HCT116 (cell line): Measurements from ENCODE around the gene CLP1. TPM values are rescaled to one million over a fixed set of nuclear protein-coding genes. Genes with fewer than 3 reads are reported as not detected.

ENCODE experiments used
- ATAC-seq: fragments of 200-7000 bp; cut with Tn5 transposase; 2 replicates; pipeline ENCODE4 v1.9.1; 2020; ENCODE audit warnings: mild to moderate bottlenecking, moderate library complexity
- Bru-seq: library from RNA; stranded (reverse); fragments of 400-500 nt; gene quantifications from one replicate; lab custom pipeline; 2021; lab: Mats Ljungman, UMichigan
- BruChase-seq, 2 experiments: library from RNA; stranded (reverse); fragments of 400-500 nt; gene quantifications; one replicate each; lab custom pipeline; 2021; lab: Mats Ljungman, UMichigan
- BruUV-seq: library from RNA; stranded (reverse); fragments of 400-500 nt; replicated peaks from 2 replicates; lab custom pipeline; 2021; lab: Mats Ljungman, UMichigan
- CTCF ChIA-PET: fragments of 300-600 bp; sonication (Branson Sonifier 250); formaldehyde crosslinking; loops from one replicate; lab custom pipeline; 2021; ENCODE audit warnings: antibody characterized with exemption; lab: Charles Lee
- POLR2A ChIA-PET: fragments of 300-600, 350-600 bp; sonication (Branson Sonifier 250); formaldehyde crosslinking; loops from one replicate; lab custom pipeline; 2021; ENCODE audit warnings: antibody characterized with exemption; lab: Charles Lee
- RAD21 ChIA-PET, 2 experiments: fragments of 300-600 bp; sonication (Branson Sonifier 250); formaldehyde crosslinking; loops; one replicate each; lab custom pipeline; 2023; ENCODE audit warnings: low total read pairs in 2 of 2; ENCODE audit not compliant: uncharacterized antibody in 2 of 2, unreplicated experiment in 2 of 2, low non-redundant PET in 1 of 2; lab: Charles Lee
- DNase-seq: peaks from one replicate; pipeline ENCODE4 v3.0.0-alpha.2; 2010; ENCODE audit warnings: low read depth, low spot score
- H2AFZ ChIP-seq: fragments of 200-600 bp; shearing (Covaris generic), sonication (generic); 2 replicates; pipeline ENCODE4 v1.6.1; 2017; ENCODE audit warnings: low read depth, mixed run types, mixed read lengths, antibody characterized with exemption, low read length; ENCODE audit not compliant: poor library complexity, severe bottlenecking
- H3K27ac ChIP-seq: 2 replicates; pipeline ENCODE4 v1.5.1; 2012; ENCODE audit warnings: low read depth, low read length
- H3K27me3 ChIP-seq: fragments of 200-600 bp; sonication (generic); 2 replicates; pipeline ENCODE4 v1.6.1; 2016; ENCODE audit warnings: mixed run types, low read length, mixed read lengths; ENCODE audit not compliant: insufficient read depth
- H3K36me3 ChIP-seq, 2 experiments: fragments of 200-500 bp in 1 of 2; fragments of 200-600 bp in 1 of 2; sonication (Bioruptor generic) in 1 of 2; sonication (generic) in 1 of 2; 2 replicates each; pipeline versions ENCODE4 v1.5.1 to v1.6.1; 2014 to 2016; ENCODE audit warnings: low read length in 2 of 2, inconsistent platforms in 1 of 2, mixed read lengths in 1 of 2, mixed run types in 1 of 2; ENCODE audit not compliant: insufficient read depth in 2 of 2, control insufficient read depth in 1 of 2
- H3K4me1 ChIP-seq, 2 experiments: fragments of 200-600 bp in 1 of 2; sonication (generic) in 1 of 2; 2 replicates each; pipeline versions ENCODE4 v1.5.1 to v1.6.1; 2012 to 2017; ENCODE audit warnings: low read length in 2 of 2, inconsistent platforms in 1 of 2, mild to moderate bottlenecking in 1 of 2, mixed read lengths in 1 of 2, mixed run types in 1 of 2, moderate library complexity in 1 of 2; ENCODE audit not compliant: insufficient read depth in 2 of 2, control insufficient read depth in 1 of 2
- H3K4me2 ChIP-seq: fragments of 200-600 bp; sonication (generic); 2 replicates; pipeline ENCODE4 v1.6.1; 2017; ENCODE audit warnings: mixed run types, low read length, mixed read lengths
- H3K4me3 ChIP-seq, 2 experiments: fragments of 200-600 bp in 1 of 2; sonication (generic) in 1 of 2; replicated peaks in 1 of 2; 2 replicates each; pipeline ENCODE4 v1.5.1; 2011 to 2016; ENCODE audit warnings: low read length in 2 of 2, control low read depth in 1 of 2, low read depth in 1 of 2, mild to moderate bottlenecking in 1 of 2, mixed read lengths in 1 of 2, mixed run types in 1 of 2
- H3K79me2 ChIP-seq: fragments of 200-600 bp; sonication (generic); 2 replicates; pipeline ENCODE4 v1.6.1; 2017; ENCODE audit warnings: mild to moderate bottlenecking, mixed run types, low read length, moderate library complexity, mixed read lengths; ENCODE audit not compliant: insufficient read depth
- H3K9ac ChIP-seq: fragments of 200-600 bp; sonication (generic); 2 replicates; pipeline ENCODE4 v1.6.1; 2016; ENCODE audit warnings: low read length, mixed read lengths
- H3K9me2 ChIP-seq: fragments of 200-600 bp; sonication (generic), shearing (Covaris generic); 2 replicates; pipeline ENCODE4 v1.6.1; 2017; ENCODE audit warnings: mixed run types, mild to moderate bottlenecking, moderate library complexity; ENCODE audit not compliant: insufficient read depth
- H3K9me3 ChIP-seq, 2 experiments: fragments of 200-500 bp in 1 of 2; fragments of 200-600 bp in 1 of 2; sonication (Bioruptor generic) in 1 of 2; sonication (generic) in 1 of 2; 2 replicates each; pipeline ENCODE4 v1.6.1; 2014 to 2017; ENCODE audit warnings: low read length in 2 of 2, mixed read lengths in 2 of 2, inconsistent platforms in 1 of 2, low read depth in 1 of 2, mild to moderate bottlenecking in 1 of 2, mixed run types in 1 of 2, moderate library complexity in 1 of 2; ENCODE audit not compliant: control insufficient read depth in 1 of 2, insufficient read depth in 1 of 2
- H4K20me1 ChIP-seq: fragments of 200-600 bp; sonication (generic), shearing (Covaris generic); 2 replicates; pipeline ENCODE4 v1.6.1; 2017; ENCODE audit warnings: mixed run types, mild to moderate bottlenecking, moderate library complexity; ENCODE audit not compliant: insufficient read depth
- ATF3 ChIP-seq: IDR thresholded peaks from 2 replicates; pipeline ENCODE4 v1.6.1; 2012
- CBX3 ChIP-seq: IDR thresholded peaks from 2 replicates; pipeline ENCODE4 v1.6.1; 2012; ENCODE audit warnings: low read depth
- CTCF ChIP-seq, 3 experiments: fragments of 200-600 bp in 1 of 3; sonication (generic) in 1 of 3; IDR thresholded peaks in 2 of 3; conservative IDR thresholded peaks in 1 of 3; 2 replicates each; pipeline ENCODE4 v1.5.1; 2012 to 2017; ENCODE audit warnings: low read depth in 2 of 3, low read length in 2 of 3, antibody characterized with exemption in 1 of 3, borderline replicate concordance in 1 of 3, control low read depth in 1 of 3, mild to moderate bottlenecking in 1 of 3, mixed read lengths in 1 of 3, mixed run types in 1 of 3, moderate library complexity in 1 of 3; ENCODE audit not compliant: insufficient read depth in 1 of 3
- EGR1 ChIP-seq: IDR thresholded peaks from 2 replicates; pipeline ENCODE4 v1.6.1; 2012; ENCODE audit warnings: low read depth
- ELF1 ChIP-seq: IDR thresholded peaks from 2 replicates; pipeline ENCODE4 v1.6.1; 2012; ENCODE audit warnings: low read depth, borderline replicate concordance
- EZH2 ChIP-seq: fragments of 200-600 bp; sonication (generic); IDR thresholded peaks from 2 replicates; pipeline ENCODE4 v1.6.1; 2017; ENCODE audit warnings: antibody characterized with exemption, mixed run types
- EZH2phosphoT487 ChIP-seq: fragments of 200-600 bp; IDR thresholded peaks from 2 replicates; pipeline ENCODE4 v1.6.1; 2018; ENCODE audit warnings: antibody characterized with exemption, borderline replicate concordance
- FOSL1 ChIP-seq: IDR thresholded peaks from 2 replicates; pipeline ENCODE4 v1.6.1; 2012; ENCODE audit warnings: low read depth
- JUND ChIP-seq: IDR thresholded peaks from 2 replicates; pipeline ENCODE4 v1.6.1; 2012
- RAD21 ChIP-seq: IDR thresholded peaks from 2 replicates; pipeline ENCODE4 v1.6.1; 2012; ENCODE audit warnings: low read depth, mild to moderate bottlenecking
- REST ChIP-seq: IDR thresholded peaks from 2 replicates; pipeline ENCODE4 v1.6.1; 2012; ENCODE audit warnings: low read depth
- SIN3A ChIP-seq: IDR thresholded peaks from 2 replicates; pipeline ENCODE4 v1.6.1; 2012; ENCODE audit warnings: low read depth
- SRF ChIP-seq: IDR thresholded peaks from 2 replicates; pipeline ENCODE4 v1.6.1; 2012; ENCODE audit warnings: low read depth
- TCF7L2 ChIP-seq: IDR thresholded peaks from 2 replicates; pipeline ENCODE4 v1.7.0; 2011; ENCODE audit warnings: borderline replicate concordance, inconsistent platforms; ENCODE audit not compliant: insufficient read depth, insufficient read length; ENCODE audit errors: extremely low read depth
- YY1 ChIP-seq: IDR thresholded peaks from 2 replicates; pipeline ENCODE4 v1.6.1; 2011; ENCODE audit warnings: low read length, low read depth, moderate library complexity, mild to moderate bottlenecking; ENCODE audit not compliant: insufficient replicate concordance; ENCODE audit errors: extremely low read depth
- ZFX ChIP-seq: fragments of 450-650 bp; IDR thresholded peaks from 2 replicates; pipeline ENCODE4 v1.6.1; 2017
- ZNF274 ChIP-seq: fragments of 200-500 bp; sonication (Bioruptor generic); IDR thresholded peaks from 2 replicates; pipeline ENCODE4 v1.6.1; 2014; ENCODE audit warnings: mild to moderate bottlenecking, low read depth, low read length, inconsistent platforms
- intact Hi-C: fragments of 100-400 bp; cut with micrococcal nuclease; formaldehyde crosslinking; loops from 2 replicates; pipeline ENCODE4 v1.10.0; 2022
- long read RNA-seq: library from polyadenylated mRNA; unstranded; transcript quantifications from one replicate; pipeline ENCODE4 v2.0.0, GENCODE V29; 2021; ENCODE audit not compliant: unreplicated experiment
- polyA plus RNA-seq: library from polyadenylated mRNA; unstranded; fragments of >200 nt; gene quantifications from 2 replicates; pipeline ENCODE4 v1.2.1, GENCODE V29; 2012; ENCODE audit warnings: missing spikeins
- total RNA-seq: library from RNA; stranded (reverse); gene quantifications from one replicate; pipeline ENCODE4 v1.2.1, GENCODE V29; 2021; ENCODE audit not compliant: unreplicated experiment

The CLP1 gene
- total RNA-seq: 17.7 TPM
- 13.1 and 13.8 TPM in 2 replicates for polyA plus RNA-seq
- Bru-seq, nascent RNA: percentile 74 among the genes with signal in this experiment
- percentile 49 among the genes with signal in this experiment for BruChase-seq, experiment 1, labeled RNA remaining after a 6-hour chase
- BruChase-seq, experiment 2, labeled RNA remaining after a 2-hour chase: percentile 85 among the genes with signal in this experiment
- long read RNA-seq, transcript CLP1-205 (3 exons, 2,435 nt): major isoform, 29 of 36 reads
- long read RNA-seq, partial matches to known transcripts: 4 of 36 reads
- long read RNA-seq, other reads (novel, unspliced or antisense): 2 of 36 reads

- ChIA-PET RAD21 (no interaction called here), CTCF (interaction anchor here (1.0 to 2.7 kb wide), 2 partner anchors 13 to 164 kb away, joined by 3 to 11 read pairs; no protein-coding TSS in a partner anchor), POLR2A (no interaction called here)
- peak within 1 kb of the TSS; percentile 66 for H2AFZ ChIP-seq
- H4K20me1 ChIP-seq: no peaks in the 10 kb centered on the region
- peak within 1 kb of the TSS; percentile 35; the same call in 1 of the 2 replicates for H3K27ac ChIP-seq
- H3K9me2 ChIP-seq: no peaks in the 10 kb centered on the region
- peak within 1 kb of the TSS; percentile 83 to 97 for H3K4me3 ChIP-seq
- H3K79me2 ChIP-seq: peaks cover 31% of the 10 kb centered on the region
- peak; percentile 98 for DNase-seq
- peaks cover 7 to 11% of the 10 kb centered on the region in 2 experiments; a peak in 3 of 4 replicates for H3K4me1 ChIP-seq
- no peaks in the 10 kb centered on the region for H3K27me3 ChIP-seq
- peak; percentile 98 for ATAC-seq
- BruUV-seq: no TSS peak
- intact Hi-C loops: loop anchor here (1.0 kb wide), 1 partner anchor 10 kb away; no protein-coding TSS in a partner anchor
- H3K9ac ChIP-seq: peak within 1 kb of the TSS; percentile 82
- peaks cover 11 to 18% of the 10 kb centered on the region in 2 experiments; a peak in 3 of 4 replicates for H3K36me3 ChIP-seq
- no peaks in the 10 kb centered on the region for H3K9me3 ChIP-seq
- peak within 1 kb of the TSS; percentile 96 for H3K4me2 ChIP-seq
- TF ChIP-seq REST (no peak), JUND (no peak), TCF7L2 (peak; percentile 41), FOSL1 (no peak), ATF3 (no peak), SIN3A (peak; percentile 94), RAD21 (no peak), SRF (peak; percentile 8; the same call in 1 of the 2 replicates), ELF1 (peak; percentile 92), EGR1 (peak; percentile 99), EZH2 (no peak), CBX3 (peak; percentile 65), ZFX (no peak), EZH2phosphoT487 (no peak), ZNF274 (no peak), CTCF (IDR thresholded peaks at IDR 0.05 in 2 of 3, conservative IDR thresholded peaks at IDR 0.05 in 1 of 3; ENCODE audit: borderline replicate concordance in 1 of 3, insufficient read depth in 1 of 3, low read depth in 2 of 3, low read length in 2 of 3) (no peak), YY1 (peak; percentile 37)
These were observed at the start of gene CLP1 for GRCh38 chr11:57657194-57658022. TSS of gene CLP1 (plus strand) at chr11:57657762. CDS start at chr11:57659477, 1,715 bp downstream.
